HCT116 (cell line): Measurements from ENCODE around the gene SSH2. TPM values are rescaled to one million over a fixed set of nuclear protein-coding genes. Genes with fewer than 3 reads are reported as not detected.

Experiments
- ATAC-seq: fragments of 200-7000 bp; cut with Tn5 transposase; 2 replicates; pipeline ENCODE4 v1.9.1; 2020; ENCODE audit warnings: mild to moderate bottlenecking, moderate library complexity
- BruUV-seq: library from RNA; stranded (reverse); fragments of 400-500 nt; replicated peaks from 2 replicates; lab custom pipeline; 2021; lab: Mats Ljungman, UMichigan
- CTCF ChIA-PET: fragments of 300-600 bp; sonication (Branson Sonifier 250); formaldehyde crosslinking; loops from one replicate; lab custom pipeline; 2021; ENCODE audit warnings: antibody characterized with exemption; lab: Charles Lee
- POLR2A ChIA-PET: fragments of 300-600, 350-600 bp; sonication (Branson Sonifier 250); formaldehyde crosslinking; loops from one replicate; lab custom pipeline; 2021; ENCODE audit warnings: antibody characterized with exemption; lab: Charles Lee
- RAD21 ChIA-PET, 2 experiments: fragments of 300-600 bp; sonication (Branson Sonifier 250); formaldehyde crosslinking; loops; one replicate each; lab custom pipeline; 2023; ENCODE audit warnings: low total read pairs in 2 of 2; ENCODE audit not compliant: uncharacterized antibody in 2 of 2, unreplicated experiment in 2 of 2, low non-redundant PET in 1 of 2; lab: Charles Lee
- DNase-seq: peaks from one replicate; pipeline ENCODE4 v3.0.0-alpha.2; 2010; ENCODE audit warnings: low read depth, low spot score
- H2AFZ ChIP-seq: fragments of 200-600 bp; shearing (Covaris generic), sonication (generic); 2 replicates; pipeline ENCODE4 v1.6.1; 2017; ENCODE audit warnings: low read depth, mixed run types, mixed read lengths, antibody characterized with exemption, low read length; ENCODE audit not compliant: poor library complexity, severe bottlenecking
- H3K27ac ChIP-seq: 2 replicates; pipeline ENCODE4 v1.5.1; 2012; ENCODE audit warnings: low read depth, low read length
- H3K27me3 ChIP-seq: fragments of 200-600 bp; sonication (generic); 2 replicates; pipeline ENCODE4 v1.6.1; 2016; ENCODE audit warnings: mixed run types, low read length, mixed read lengths; ENCODE audit not compliant: insufficient read depth
- H3K36me3 ChIP-seq, 2 experiments: fragments of 200-500 bp in 1 of 2; fragments of 200-600 bp in 1 of 2; sonication (Bioruptor generic) in 1 of 2; sonication (generic) in 1 of 2; 2 replicates each; pipeline versions ENCODE4 v1.5.1 to v1.6.1; 2014 to 2016; ENCODE audit warnings: low read length in 2 of 2, inconsistent platforms in 1 of 2, mixed read lengths in 1 of 2, mixed run types in 1 of 2; ENCODE audit not compliant: insufficient read depth in 2 of 2, control insufficient read depth in 1 of 2
- H3K4me1 ChIP-seq, 2 experiments: fragments of 200-600 bp in 1 of 2; sonication (generic) in 1 of 2; 2 replicates each; pipeline versions ENCODE4 v1.5.1 to v1.6.1; 2012 to 2017; ENCODE audit warnings: low read length in 2 of 2, inconsistent platforms in 1 of 2, mild to moderate bottlenecking in 1 of 2, mixed read lengths in 1 of 2, mixed run types in 1 of 2, moderate library complexity in 1 of 2; ENCODE audit not compliant: insufficient read depth in 2 of 2, control insufficient read depth in 1 of 2
- H3K4me2 ChIP-seq: fragments of 200-600 bp; sonication (generic); 2 replicates; pipeline ENCODE4 v1.6.1; 2017; ENCODE audit warnings: mixed run types, low read length, mixed read lengths
- H3K4me3 ChIP-seq, 2 experiments: fragments of 200-600 bp in 1 of 2; sonication (generic) in 1 of 2; replicated peaks in 1 of 2; 2 replicates each; pipeline ENCODE4 v1.5.1; 2011 to 2016; ENCODE audit warnings: low read length in 2 of 2, control low read depth in 1 of 2, low read depth in 1 of 2, mild to moderate bottlenecking in 1 of 2, mixed read lengths in 1 of 2, mixed run types in 1 of 2
- H3K79me2 ChIP-seq: fragments of 200-600 bp; sonication (generic); 2 replicates; pipeline ENCODE4 v1.6.1; 2017; ENCODE audit warnings: mild to moderate bottlenecking, mixed run types, low read length, moderate library complexity, mixed read lengths; ENCODE audit not compliant: insufficient read depth
- H3K9ac ChIP-seq: fragments of 200-600 bp; sonication (generic); 2 replicates; pipeline ENCODE4 v1.6.1; 2016; ENCODE audit warnings: low read length, mixed read lengths
- H3K9me2 ChIP-seq: fragments of 200-600 bp; sonication (generic), shearing (Covaris generic); 2 replicates; pipeline ENCODE4 v1.6.1; 2017; ENCODE audit warnings: mixed run types, mild to moderate bottlenecking, moderate library complexity; ENCODE audit not compliant: insufficient read depth
- H3K9me3 ChIP-seq, 2 experiments: fragments of 200-500 bp in 1 of 2; fragments of 200-600 bp in 1 of 2; sonication (Bioruptor generic) in 1 of 2; sonication (generic) in 1 of 2; 2 replicates each; pipeline ENCODE4 v1.6.1; 2014 to 2017; ENCODE audit warnings: low read length in 2 of 2, mixed read lengths in 2 of 2, inconsistent platforms in 1 of 2, low read depth in 1 of 2, mild to moderate bottlenecking in 1 of 2, mixed run types in 1 of 2, moderate library complexity in 1 of 2; ENCODE audit not compliant: control insufficient read depth in 1 of 2, insufficient read depth in 1 of 2
- H4K20me1 ChIP-seq: fragments of 200-600 bp; sonication (generic), shearing (Covaris generic); 2 replicates; pipeline ENCODE4 v1.6.1; 2017; ENCODE audit warnings: mixed run types, mild to moderate bottlenecking, moderate library complexity; ENCODE audit not compliant: insufficient read depth
- ATF3 ChIP-seq: IDR thresholded peaks from 2 replicates; pipeline ENCODE4 v1.6.1; 2012
- CEBPB ChIP-seq: IDR thresholded peaks from 2 replicates; pipeline ENCODE4 v1.6.1; 2012; ENCODE audit warnings: low read depth
- EGR1 ChIP-seq: IDR thresholded peaks from 2 replicates; pipeline ENCODE4 v1.6.1; 2012; ENCODE audit warnings: low read depth
- ELF1 ChIP-seq: IDR thresholded peaks from 2 replicates; pipeline ENCODE4 v1.6.1; 2012; ENCODE audit warnings: low read depth, borderline replicate concordance
- EZH2phosphoT487 ChIP-seq: fragments of 200-600 bp; IDR thresholded peaks from 2 replicates; pipeline ENCODE4 v1.6.1; 2018; ENCODE audit warnings: antibody characterized with exemption, borderline replicate concordance
- FOSL1 ChIP-seq: IDR thresholded peaks from 2 replicates; pipeline ENCODE4 v1.6.1; 2012; ENCODE audit warnings: low read depth
- JUND ChIP-seq: IDR thresholded peaks from 2 replicates; pipeline ENCODE4 v1.6.1; 2012
- MAX ChIP-seq: IDR thresholded peaks from 2 replicates; pipeline ENCODE4 v1.6.1; 2012
- POLR2A ChIP-seq: IDR thresholded peaks from 2 replicates; pipeline ENCODE4 v1.7.0; 2011; ENCODE audit warnings: borderline replicate concordance; ENCODE audit not compliant: insufficient read depth, insufficient read length; ENCODE audit errors: extremely low read depth
- POLR2AphosphoS5 ChIP-seq: IDR thresholded peaks from 2 replicates; pipeline ENCODE4 v1.6.1; 2011; ENCODE audit warnings: mild to moderate bottlenecking, low read depth, low read length, moderate library complexity
- RAD21 ChIP-seq: IDR thresholded peaks from 2 replicates; pipeline ENCODE4 v1.6.1; 2012; ENCODE audit warnings: low read depth, mild to moderate bottlenecking
- SIN3A ChIP-seq: IDR thresholded peaks from 2 replicates; pipeline ENCODE4 v1.6.1; 2012; ENCODE audit warnings: low read depth
- SP1 ChIP-seq: IDR thresholded peaks from 2 replicates; pipeline ENCODE4 v1.6.1; 2012; ENCODE audit warnings: low read depth
- SRF ChIP-seq: IDR thresholded peaks from 2 replicates; pipeline ENCODE4 v1.6.1; 2012; ENCODE audit warnings: low read depth
- TCF7L2 ChIP-seq: IDR thresholded peaks from 2 replicates; pipeline ENCODE4 v1.7.0; 2011; ENCODE audit warnings: borderline replicate concordance, inconsistent platforms; ENCODE audit not compliant: insufficient read depth, insufficient read length; ENCODE audit errors: extremely low read depth
- YY1 ChIP-seq: IDR thresholded peaks from 2 replicates; pipeline ENCODE4 v1.6.1; 2011; ENCODE audit warnings: low read length, low read depth, moderate library complexity, mild to moderate bottlenecking; ENCODE audit not compliant: insufficient replicate concordance; ENCODE audit errors: extremely low read depth
- ZBTB33 ChIP-seq: IDR thresholded peaks from 2 replicates; pipeline ENCODE4 v1.6.1; 2011; ENCODE audit warnings: mild to moderate bottlenecking, low read length, moderate library complexity; ENCODE audit not compliant: insufficient replicate concordance; ENCODE audit errors: extremely low read depth
- ZFX ChIP-seq: fragments of 450-650 bp; IDR thresholded peaks from 2 replicates; pipeline ENCODE4 v1.6.1; 2017
- ZNF274 ChIP-seq: fragments of 200-500 bp; sonication (Bioruptor generic); IDR thresholded peaks from 2 replicates; pipeline ENCODE4 v1.6.1; 2014; ENCODE audit warnings: mild to moderate bottlenecking, low read depth, low read length, inconsistent platforms
- intact Hi-C: fragments of 100-400 bp; cut with micrococcal nuclease; formaldehyde crosslinking; loops from 2 replicates; pipeline ENCODE4 v1.10.0; 2022
- total RNA-seq: library from RNA; stranded (reverse); gene quantifications from one replicate; pipeline ENCODE4 v1.2.1, GENCODE V29; 2021; ENCODE audit not compliant: unreplicated experiment

SSH2 gene
- total RNA-seq, 1 experiment from 2014 or later: 17.0 TPM

- no peaks in the 10 kb centered on the region for H4K20me1 ChIP-seq
- H3K9me3 ChIP-seq: no peaks in the 10 kb centered on the region
- no peaks in the 10 kb centered on the region for H3K27me3 ChIP-seq
- H3K4me2 ChIP-seq: no peak overlapping the region
- DNase-seq (no peak), ATAC-seq (no peak)
- H3K9ac ChIP-seq: no peak overlapping the region
- ChIA-PET CTCF (no interaction called here), RAD21 (no interaction called here), POLR2A (no interaction called here)
- H3K4me1 ChIP-seq: peaks cover 7 to 15% of the 10 kb centered on the region in 2 experiments
- intact Hi-C loops: no loop called here
- no TSS peak for BruUV-seq
- H3K4me3 ChIP-seq: no peak overlapping the region
- no peaks in the 10 kb centered on the region for H3K9me2 ChIP-seq
- no peak overlapping the region for H2AFZ ChIP-seq
- TF ChIP-seq ZNF274: no peak
- TF ChIP-seq ZFX: no peak
- no peak for TF ChIP-seq SRF
- no peaks in the 10 kb centered on the region for H3K36me3 ChIP-seq
- H3K79me2 ChIP-seq: no peaks in the 10 kb centered on the region
- H3K27ac ChIP-seq: no peak overlapping the region
These were observed 286.2 kb downstream of the SSH2 start for GRCh38 chr17:29643817-29644160.

DNA sequence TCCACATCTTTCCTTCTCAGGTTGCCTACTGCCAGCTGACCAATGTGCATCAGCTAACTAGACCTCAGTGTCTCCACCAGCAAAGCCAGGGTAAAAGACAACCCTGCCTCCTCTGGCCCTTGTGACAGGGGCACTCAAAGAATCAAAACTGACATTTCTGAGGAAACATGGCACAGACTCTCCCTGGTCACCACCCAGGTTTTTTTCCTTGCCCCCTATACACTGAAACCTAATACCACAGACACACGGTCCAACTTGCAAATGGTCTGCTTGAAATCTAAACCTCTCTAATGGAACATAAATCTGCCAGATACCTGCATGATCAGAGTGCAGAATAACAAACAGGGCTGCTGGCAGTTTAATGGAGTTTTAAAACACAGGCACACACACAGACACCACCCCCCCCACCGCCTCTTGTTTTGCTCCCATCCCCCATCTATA lies 287.8 kb downstream of the SSH2 start:
- Histone ChIP-seq H3K9me2 (no peaks in the 10 kb centered on the region), H3K27me3 (no peaks in the 10 kb centered on the region), H3K4me1 (peaks cover 11 to 18% of the 10 kb centered on the region in 2 experiments), H3K4me2 (no peak overlapping the region), H3K36me3 (no peaks in the 10 kb centered on the region), H3K27ac (no peak overlapping the region), H2AFZ (no peak overlapping the region), H4K20me1 (no peaks in the 10 kb centered on the region), H3K79me2 (no peaks in the 10 kb centered on the region), H3K9me3 (no peaks in the 10 kb centered on the region), H3K4me3 (no peak overlapping the region), H3K9ac (no peak overlapping the region)
- ChIA-PET CTCF (interaction anchor here (0.9 to 5.9 kb wide), 4 partner anchors 25 to 452 kb away, joined by 3 to 95 read pairs (median 71); partner anchors contain the start of gene SSH2), POLR2A (interaction anchor here (0.7 kb wide), 1 partner anchor 362 kb away, joined by 4 read pairs; no protein-coding TSS in a partner anchor), RAD21 (no interaction called here)
- ATAC-seq (no peak), DNase-seq (no peak)
- no TSS peak for BruUV-seq
- intact Hi-C loops: no loop called here
- TF ChIP-seq RAD21 (no peak), SP1 (no peak), POLR2AphosphoS5 (no peak), TCF7L2 (no peak), SRF (no peak), ELF1 (no peak), ZFX (no peak), FOSL1 (no peak), EZH2phosphoT487 (no peak), CEBPB (no peak), YY1 (no peak), MAX (no peak), ZBTB33 (no peak), POLR2A (no peak), EGR1 (no peak), JUND (no peak), ATF3 (no peak), SIN3A (no peak)
